Upper lobe of left lung (tissue), 4 donors: ENCODE data around the gene ADAMTS4.

Experiments used
- EP300 ChIP-seq, 4 donors: sonication (generic); formaldehyde crosslinking; IDR thresholded peaks; one replicate each; pipeline ENCODE4 v1.5.1; 2017; ENCODE audit warnings: antibody characterized with exemption in 4 of 4, control low read depth in 2 of 4
- POLR2A ChIP-seq, 4 donors: fragments of 450-650 bp; IDR thresholded peaks; one replicate each; pipeline ENCODE4 v1.5.1; 2016 to 2017; ENCODE audit warnings: antibody characterized with exemption in 4 of 4, mild to moderate bottlenecking in 2 of 4
- POLR2AphosphoS5 ChIP-seq, 2 donors: sonication (generic); formaldehyde crosslinking; IDR thresholded peaks; one replicate each; pipeline ENCODE4 v1.5.1; 2017; ENCODE audit warnings: antibody characterized with exemption in 2 of 2
- TF ChIP-seq, protein P1 (sequence below), 6 experiments: fragments of 450-650 bp in 4 of 6; fragments of 200-600 bp in 2 of 6; sonication (generic) in 2 of 6; IDR thresholded peaks; one replicate each; pipeline ENCODE4 v1.5.1; 2016 to 2019; ENCODE audit warnings: antibody characterized with exemption in 6 of 6

DNA sequence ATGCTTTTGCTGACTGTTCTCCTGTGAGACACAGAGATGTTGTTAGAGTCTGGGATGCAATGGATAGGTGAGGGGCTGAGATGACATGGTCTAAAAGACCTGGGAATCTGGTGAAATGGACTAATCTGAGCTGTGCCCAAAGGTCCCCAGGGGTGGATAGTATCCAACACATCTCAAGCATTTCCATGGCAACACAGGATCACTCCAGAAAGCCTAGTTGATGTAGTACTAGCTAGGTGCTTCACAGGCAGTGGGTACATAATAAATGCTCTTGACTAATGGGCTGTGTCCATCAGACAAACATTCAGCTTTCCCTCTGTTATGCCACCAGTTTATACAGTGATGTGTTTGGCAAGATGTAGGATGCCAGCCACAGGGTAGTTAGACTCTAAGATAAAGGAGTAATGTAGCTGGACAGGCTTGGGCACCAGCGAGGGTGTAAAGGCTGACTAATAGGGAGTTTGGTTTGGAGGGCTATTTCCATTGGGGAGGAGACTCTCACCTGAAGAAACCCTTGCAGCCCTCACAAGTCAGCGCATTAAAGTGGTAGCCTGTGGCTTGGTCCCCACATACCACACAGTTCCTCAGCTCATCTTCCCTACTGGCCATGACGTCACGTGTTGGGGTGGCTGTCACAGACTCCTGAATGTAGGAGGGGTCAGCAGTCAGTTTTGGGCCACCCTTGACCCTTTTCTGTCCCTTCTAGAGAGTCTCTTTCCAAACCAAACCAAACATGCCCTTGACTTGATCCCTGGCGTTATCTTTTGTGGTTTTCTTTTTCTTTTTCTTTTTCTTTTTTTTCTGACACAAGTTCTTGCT, 37.3 kb upstream of the ADAMTS4 start:
- TF ChIP-seq POLR2A (IDR thresholded peaks at IDR 0.05) (no peak), POLR2AphosphoS5 (IDR thresholded peaks at IDR 0.05) (no peak), EP300 (IDR thresholded peaks at IDR 0.05) (no peak)
- TF ChIP-seq, protein P1, sequence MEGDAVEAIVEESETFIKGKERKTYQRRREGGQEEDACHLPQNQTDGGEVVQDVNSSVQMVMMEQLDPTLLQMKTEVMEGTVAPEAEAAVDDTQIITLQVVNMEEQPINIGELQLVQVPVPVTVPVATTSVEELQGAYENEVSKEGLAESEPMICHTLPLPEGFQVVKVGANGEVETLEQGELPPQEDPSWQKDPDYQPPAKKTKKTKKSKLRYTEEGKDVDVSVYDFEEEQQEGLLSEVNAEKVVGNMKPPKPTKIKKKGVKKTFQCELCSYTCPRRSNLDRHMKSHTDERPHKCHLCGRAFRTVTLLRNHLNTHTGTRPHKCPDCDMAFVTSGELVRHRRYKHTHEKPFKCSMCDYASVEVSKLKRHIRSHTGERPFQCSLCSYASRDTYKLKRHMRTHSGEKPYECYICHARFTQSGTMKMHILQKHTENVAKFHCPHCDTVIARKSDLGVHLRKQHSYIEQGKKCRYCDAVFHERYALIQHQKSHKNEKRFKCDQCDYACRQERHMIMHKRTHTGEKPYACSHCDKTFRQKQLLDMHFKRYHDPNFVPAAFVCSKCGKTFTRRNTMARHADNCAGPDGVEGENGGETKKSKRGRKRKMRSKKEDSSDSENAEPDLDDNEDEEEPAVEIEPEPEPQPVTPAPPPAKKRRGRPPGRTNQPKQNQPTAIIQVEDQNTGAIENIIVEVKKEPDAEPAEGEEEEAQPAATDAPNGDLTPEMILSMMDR (IDR thresholded peaks at IDR 0.05), result no peak
